GM18858 (cell line): Measurements from ENCODE around the gene RNF32.
"Not testable (repeated sequence)": the region's sequence is repeated elsewhere in the genome, so short reads cannot be mapped to it uniquely, and the experiment has no call there.

Experiments used
- ATAC-seq: cut with Tn5 transposase; IDR thresholded peaks from one replicate; pipeline ENCODE4 v1.9.1; 2021; ENCODE audit not compliant: unreplicated experiment

Gene RNF32

DNA sequence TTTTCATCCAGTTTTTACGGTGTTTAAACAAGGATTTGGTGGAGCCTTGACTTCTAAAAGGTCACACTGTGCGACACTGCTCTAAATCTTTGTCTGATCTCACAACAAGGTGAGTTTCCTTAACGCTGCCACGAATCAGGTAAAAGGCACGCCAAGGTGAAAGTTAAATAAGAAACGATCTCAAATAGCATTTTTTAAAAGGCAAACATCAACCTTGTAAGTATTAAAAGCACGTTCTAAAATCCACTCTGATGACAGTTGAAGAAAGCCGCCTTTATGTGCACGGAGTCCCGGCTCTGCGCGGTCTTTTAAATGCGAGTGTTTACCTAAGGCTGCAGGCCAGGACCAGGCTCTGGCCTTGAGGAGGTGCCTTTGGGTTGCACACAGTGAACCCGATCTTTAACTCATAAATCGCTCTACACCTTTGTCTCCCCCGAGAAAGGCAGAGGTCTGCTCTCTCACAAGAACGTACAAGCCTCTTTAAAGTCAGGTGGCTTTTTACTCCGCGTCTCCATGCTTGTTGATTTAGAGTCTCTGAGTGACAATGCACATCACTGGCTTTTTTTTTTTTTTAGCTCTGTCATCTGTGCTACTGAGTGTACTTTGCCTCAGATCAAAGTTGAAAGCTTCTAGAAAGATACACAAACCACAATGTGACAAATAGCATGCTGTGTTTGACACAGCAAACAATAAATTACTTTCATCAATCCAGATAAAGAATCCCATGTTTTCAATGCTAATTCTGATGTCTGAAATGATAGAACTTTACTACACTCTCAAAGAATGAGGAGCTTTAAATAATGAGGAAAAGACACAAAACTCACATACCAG lies 25.9 kb upstream of the RNF32 start:
- ATAC-seq = no peak

DNA sequence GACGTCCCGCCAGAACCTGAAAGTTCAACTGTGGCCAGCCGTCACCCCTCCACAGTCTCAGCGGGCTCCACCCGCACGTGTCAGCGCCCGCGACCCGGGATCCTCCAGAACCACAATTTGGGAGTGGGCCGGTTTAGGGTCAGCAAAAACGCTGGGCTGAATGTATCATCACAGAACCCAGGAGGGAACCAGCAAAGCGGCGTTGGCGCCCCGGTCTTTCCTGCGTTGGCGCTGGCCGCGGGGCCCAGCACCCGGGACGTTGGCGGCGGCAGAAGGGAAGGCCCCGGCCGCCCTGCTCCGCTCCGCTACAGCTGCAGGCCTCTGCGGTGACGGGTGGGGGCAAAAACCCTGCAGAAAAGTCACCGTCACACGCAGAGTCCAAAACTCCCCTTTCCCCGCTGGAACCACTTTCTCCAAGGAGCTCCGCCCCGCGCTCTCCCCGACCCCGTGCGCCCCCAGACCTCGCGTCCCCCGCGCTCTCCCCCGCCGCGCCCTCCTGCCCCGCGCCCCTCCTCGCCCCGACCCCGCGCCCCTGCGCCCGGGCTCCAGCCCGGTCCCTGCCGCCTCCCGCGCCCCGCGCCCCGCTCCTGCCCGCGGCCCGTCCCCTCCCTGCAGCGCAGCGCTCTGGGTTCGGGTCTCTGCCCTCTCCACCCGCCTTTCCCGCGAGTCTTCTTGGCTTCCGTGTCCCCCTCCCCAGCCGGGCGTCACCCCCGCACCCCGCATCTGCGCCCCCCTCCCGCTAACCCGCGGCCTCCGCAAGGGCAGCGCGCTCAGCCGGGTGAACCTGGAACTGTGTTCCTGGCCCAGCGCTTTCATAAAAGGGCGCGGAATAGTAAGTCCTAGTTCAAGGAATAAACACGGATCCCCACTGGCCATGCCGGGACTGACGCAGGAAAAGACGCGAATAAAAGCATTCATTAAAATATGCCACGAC lies 24.0 kb upstream of the RNF32 start:
- ATAC-seq = no peak

DNA sequence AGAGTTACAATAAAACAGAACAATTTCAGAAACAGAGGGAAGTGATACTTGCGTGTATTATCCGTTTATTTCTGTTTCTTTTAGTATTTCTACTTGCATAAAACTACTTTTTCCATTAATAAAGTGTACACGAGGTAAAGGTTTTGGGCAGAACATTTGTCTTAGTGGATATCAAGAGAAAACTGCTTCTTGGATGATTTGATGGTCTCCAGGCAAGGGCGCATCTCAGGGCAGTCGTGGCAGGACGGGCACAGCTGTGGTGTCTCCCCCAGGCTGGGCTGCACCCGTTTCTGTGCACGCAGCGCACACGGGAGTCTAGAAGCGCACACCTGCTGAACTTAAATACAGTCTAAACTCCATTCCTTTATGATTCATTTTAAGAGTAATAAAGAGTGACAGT lies 23.4 kb upstream of the RNF32 start:
- ATAC-seq = no peak

DNA sequence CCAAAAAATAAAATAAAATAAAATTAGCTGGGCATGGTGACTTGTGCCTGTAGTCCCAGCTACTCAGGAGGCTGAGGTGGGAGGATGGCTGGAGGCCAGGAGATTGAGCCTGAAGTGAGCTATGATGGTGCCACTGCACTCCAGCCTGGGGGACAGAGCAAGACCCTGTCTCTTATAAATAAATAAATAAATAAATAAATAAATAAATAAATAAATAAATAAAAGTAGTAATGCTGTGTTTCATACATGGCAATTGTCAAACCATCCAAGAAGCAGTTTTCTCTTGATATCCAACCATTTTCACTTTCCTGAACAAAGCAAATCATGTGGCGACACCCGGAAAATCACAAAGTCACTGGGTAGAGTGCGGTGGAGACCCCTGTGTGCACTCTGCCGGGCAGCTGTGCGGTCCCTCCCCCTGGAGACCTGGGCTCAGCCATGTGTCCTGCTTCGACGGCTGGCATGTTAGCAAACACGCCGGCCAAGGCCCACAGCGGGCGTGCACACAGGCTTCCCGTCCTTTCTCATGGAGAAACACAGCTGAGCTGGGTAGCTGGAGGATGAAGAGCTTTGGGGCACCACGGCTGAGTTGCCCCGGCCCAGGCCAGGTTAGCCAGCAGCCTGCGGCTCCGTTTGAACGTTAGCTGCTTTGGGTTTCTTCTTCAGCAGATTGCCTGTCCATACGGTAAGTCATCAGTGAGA lies 22.3 kb upstream of the RNF32 start:
- ATAC-seq = no peak

DNA sequence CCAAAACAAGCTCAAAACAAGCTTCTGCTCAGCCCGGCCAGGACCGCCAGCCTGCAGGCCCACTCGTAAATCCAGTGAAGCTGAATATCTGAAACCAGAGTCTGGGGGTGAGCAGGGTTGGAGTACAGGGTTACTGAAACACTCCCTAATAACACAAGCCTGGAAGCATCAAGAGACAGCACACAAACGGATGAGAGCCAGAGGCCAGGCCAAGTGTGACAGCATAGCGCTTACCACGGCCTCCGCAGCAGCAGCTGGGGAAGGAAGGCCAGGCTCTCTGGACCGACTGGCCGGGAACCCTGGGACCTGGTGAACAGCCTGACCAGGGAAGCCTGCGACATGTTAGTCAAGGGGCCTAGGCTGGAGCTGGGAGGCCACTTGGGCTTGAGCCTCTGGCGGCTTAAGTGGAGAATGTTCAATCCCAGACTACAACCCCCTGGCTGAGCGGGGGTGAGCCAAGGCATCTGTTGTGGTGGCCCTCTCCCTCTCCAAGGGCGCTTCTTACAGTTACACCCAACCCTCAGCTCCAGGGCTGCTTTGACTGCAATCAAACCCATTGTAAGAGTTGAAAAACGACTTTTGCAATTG lies 21.7 kb upstream of the RNF32 start:
- ATAC-seq = no peak

DNA sequence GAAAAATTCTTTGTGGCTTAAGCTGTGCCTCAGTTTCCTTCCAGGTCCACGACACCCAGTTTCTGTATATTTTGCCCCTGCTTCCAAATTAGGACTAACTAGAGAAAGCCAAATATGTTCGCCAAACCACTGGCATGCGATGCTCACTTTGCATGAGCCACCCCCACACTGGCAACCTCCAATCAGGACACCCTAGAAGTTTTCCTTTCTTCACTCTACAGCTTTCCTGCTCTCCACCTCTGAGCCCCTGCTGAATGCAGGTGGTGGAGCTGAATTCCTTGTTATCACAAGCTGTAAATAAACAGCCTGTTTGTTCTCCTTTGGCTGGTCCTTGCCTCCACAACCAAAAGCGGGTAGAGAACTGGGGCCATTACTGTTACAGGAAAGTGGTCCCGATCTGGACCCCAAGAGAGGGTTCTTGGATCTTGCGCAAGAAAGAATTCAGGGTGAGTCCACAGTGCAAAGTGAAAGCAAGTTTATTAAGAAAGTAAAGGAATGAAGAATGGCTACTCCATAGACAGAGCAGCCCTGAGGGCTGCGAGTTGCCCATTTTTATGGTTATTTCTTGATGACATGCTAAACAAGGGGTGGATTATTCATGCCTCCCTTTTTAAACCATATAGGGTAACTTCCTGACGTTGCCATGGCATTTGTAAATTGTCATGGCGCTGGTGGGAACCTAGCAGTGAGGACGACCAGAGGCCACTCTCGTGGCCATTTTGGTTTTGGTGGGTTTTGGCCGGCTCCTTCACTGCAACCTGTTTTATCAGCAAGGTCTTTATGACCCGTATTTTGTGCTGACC lies 20.9 kb upstream of the RNF32 start:
- not testable (repeated sequence) for ATAC-seq

DNA sequence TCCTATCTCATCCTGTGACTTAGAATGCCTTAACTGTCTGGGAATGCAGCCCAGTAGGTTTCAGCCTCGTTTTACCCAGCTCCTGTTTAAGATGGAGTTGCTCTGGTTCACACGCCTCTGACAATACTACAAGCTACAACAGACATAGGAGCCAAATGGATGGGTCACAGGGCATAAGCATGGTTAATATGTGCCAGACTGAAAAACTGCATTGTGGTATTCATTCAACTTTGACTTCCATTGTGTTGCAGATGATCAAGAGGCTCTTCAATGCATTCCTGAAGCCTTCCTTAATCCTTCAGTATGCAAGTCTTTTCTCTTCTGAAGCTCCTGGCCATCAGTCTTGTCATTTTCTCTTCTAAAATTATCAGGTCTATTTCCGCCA lies 20.3 kb upstream of the RNF32 start:
- ATAC-seq = no peak

DNA sequence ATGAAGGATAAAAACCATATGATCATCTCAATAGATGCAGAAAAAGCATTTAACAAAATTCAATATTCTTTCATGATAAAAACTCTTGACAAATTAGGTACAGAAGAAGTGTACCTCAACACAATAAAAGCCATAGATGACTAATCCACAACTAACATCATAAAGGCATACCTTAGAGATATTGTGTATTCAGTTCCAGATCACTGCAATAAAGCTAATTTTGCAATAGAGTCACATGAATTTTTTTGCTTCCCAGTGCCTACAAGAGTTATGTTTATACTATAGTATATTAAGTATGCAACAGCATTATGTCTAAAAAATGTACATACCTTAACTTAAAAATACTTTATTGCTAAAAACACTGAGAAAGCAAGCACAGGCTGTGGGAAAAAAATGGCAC lies 18.9 kb upstream of the RNF32 start:
- ATAC-seq = no peak

DNA sequence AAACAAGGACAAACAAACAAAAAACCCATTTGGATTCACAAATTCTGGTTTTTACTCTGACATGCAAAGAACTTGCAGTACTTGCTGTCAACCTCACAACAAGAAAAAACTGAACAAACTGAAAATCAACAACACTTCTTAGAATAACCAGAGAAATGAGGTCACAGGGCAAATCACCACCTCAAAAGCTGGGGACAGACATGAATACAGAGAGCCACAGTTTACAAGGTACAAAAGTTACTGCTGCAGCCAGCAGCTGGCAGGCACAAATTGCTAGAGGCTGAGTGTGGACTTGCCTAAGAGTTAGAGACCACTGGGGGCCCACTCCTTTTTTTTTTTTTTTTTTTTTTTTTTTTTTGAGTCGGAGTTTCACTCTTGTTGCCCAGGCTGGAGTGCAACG lies 15.0 kb upstream of the RNF32 start:
- ATAC-seq = no peak

DNA sequence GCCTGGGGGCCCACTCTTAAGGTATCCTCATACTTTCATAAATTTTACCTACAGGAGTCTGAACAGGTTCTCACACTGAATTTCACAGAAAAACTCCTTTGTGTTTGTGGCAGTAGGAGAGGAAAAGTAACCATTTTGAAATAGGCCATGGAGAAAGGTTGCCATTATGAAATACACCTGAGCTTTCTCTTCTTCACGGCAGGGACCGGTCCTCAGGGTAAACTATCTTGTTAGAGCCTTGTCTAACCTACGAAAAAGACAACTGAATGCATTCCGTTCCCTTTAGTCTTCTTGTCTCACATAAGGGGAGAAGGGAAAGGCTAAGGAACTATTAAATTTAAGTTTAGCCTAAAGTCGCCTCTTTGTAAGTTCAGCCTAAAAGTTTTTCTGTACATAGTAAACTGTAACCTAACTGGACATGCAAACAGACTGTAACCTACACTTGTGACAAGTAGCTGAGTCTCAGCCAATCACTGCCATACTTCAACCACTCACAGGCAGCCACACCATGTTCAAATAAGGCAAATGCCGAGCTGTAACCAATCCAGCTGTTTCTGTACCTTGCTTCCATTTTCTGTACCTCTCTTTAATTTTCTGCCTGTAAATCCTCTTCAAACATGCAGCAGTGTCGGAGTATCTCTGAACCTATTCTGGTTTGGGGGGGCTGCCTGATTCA lies 14.2 kb upstream of the RNF32 start:
- ATAC-seq = no peak

DNA sequence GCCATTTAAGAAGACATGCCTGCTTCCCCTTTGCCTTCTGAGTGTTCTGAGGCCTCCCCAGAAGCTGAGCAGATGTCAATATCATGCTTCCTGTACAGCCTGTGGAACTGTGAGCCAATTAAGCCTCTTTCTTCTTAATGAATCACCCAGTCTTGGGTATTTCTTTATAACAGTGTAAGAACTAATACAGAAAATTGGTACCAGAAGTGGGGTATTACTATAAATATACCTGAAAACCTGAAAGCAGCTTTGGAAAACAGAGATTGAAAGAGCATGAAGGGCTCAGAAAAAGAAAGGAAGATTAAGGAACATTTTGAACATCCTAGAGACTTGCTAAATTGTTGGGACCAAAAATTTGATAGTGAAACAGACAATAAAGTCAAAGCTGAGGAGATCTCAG lies 12.0 kb upstream of the RNF32 start:
- ATAC-seq = no peak

DNA sequence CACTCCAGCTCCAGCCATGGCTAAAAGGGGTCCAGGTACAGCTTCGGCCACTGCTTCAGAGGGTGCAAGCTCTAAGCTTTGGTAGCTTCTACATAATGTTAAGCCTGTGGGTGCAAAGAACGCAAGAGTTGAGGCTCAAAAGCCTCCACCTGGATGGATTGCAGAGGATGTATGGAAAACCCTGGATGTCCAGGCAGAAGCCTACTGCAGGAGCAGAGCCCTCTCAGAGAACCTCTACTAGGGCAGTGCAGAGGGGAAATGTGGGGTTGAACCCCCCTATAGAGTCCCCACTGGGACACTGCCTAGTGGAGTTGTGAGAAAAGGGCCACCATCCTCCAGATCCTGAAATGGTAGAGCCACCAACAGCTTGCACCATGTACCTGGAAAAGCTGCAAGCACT lies 10.7 kb upstream of the RNF32 start:
- ATAC-seq = no peak

DNA sequence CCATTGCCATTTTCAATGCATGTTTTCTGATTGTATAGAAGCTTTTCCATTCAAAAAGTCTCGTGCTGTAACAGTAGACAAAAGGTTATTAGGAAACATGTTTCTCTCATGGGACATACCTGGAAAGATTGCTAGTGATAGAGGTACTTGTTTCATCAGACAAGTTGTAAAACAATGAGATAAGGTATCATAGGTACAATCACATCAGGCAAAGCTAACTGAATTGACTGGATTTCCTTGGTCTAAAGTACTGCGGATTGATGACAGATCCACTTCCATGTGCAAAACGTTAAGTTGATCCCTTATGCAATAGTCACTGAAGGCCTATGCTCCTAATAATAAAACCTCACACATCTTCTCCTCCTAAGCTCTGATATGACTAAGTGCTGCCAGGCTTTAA lies 6.5 kb upstream of the RNF32 start:
- ATAC-seq = no peak

DNA sequence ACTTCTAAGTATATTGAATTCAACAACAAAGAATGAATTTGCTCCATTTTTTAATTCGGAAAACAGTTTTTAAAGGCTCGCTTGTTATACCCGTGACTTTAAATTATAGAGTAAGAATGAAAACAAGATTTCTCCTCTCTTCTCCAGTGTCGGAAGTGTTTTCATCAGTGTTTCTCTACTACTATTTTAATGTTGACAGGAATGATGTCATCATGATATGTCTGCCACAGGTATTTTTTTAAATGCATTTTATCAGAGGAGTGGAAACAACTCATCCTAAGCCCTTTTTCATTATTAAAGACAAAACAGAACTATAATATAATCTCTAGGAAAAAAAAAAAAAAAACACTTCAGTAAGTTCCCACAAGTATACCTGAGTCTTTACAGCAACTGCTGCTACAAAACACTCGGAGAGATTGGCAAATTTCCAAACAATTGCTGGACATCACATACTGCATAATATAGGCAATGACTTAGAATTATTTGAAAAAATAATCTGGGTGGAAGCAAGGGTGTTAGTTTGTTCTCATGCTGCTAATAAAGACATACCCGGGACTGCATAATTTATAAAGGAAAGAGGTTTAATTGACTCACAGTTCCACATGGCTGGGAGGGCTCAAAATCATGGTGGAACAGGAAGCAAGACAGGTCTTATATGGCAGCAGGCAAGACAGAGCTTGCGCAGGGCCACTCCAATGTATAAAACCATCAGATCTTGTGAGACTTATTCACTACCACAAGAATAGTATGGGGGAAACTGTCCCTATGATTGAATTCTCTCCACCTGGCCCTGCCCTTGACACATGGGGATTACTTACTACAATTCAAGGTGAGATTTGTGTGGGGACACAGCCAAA lies 4.8 kb upstream of the RNF32 start:
- no peak for ATAC-seq

DNA sequence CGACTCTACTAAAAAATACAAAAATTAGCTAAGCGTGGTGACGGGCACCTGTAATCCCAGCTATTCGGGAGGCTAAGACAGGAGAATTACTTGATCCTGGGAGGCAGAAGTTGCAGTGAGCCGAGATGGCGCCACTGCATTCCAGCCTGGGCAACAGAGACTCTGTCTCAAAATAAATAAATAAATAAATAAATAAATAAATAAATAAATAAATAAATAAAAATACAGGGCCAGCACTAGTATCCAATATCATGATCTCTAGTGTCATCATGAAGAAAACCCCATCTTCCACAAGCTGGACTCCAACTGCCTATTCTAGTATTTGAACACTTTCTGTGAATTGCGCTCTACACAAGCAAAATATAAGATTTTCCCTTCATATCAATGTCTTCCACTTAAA lies 3.5 kb upstream of the RNF32 start:
- ATAC-seq = not testable (repeated sequence)

DNA sequence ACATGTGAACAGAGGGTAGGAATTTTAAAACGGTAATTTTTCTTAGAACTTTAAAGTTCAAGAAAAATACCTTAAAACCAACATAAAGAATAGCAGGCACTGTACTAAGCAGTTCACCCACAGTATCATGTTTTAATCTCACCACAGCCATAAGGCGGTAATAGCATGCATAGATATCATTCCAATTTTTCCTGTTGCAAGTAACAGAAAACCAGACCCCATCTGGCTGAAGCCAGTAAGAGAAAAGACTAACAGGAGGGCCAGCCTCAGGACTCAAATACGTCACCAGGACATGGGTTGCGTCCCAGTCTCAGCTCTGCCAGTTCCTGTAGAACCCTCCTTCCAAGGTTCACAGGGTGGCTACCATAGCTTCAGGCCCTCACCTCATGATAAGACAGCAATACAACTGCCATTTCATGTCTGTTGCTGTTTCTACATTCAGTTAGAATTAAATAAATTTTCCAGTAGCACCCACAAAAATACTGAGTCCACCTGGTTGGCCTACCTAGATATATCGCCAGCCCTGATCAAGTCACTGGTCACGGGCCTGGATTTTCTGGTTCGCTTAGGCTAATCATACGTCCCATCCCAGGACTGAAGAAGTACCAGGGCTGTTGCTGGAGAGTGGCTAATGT lies 2.0 kb upstream of the RNF32 start:
- ATAC-seq = no peak

DNA sequence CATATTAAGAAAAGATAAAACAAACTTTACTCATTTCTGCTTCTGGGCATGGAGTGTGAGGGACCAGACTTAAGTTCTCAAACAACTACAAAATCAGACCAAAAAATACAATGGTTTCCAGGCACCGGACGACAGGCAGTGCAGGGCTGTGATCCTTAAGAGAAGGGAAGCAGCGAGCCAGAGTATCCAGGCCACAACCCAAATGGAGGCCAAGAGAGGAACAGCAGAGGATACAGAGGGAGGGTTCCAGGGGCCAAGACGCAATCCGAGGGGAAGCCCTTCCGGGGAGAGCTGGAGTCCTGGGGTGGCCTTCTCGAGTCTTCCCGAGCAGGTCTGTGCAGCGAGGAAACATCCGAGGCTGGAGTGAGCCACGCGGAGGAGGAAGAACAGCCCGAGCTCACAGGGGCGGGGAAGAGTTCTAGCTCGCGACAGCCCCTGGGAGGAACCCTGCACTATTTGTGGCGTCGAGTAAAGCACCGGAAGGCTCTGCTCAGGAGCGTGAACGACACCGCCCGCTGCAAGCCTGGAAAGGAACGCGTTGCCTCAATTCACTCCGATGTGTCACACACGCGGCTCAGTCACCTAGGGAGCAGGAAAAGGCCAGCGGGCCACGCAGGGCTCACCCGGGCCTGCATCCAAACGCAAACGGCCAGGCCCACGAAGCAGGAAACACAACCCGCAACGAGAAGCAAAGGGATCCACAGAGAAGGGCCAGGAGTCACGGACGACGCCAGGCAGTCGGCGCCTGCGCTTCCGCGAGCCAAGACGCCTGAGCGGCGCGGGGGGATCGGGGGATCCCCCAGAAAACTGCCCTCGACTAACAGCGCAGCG lies 933 bp upstream of the RNF32 start:
- no peak for ATAC-seq
